WTC11 (cell line): ENCODE results near the gene PTPRN2. TPM values are rescaled to one million over a fixed set of nuclear protein-coding genes. Genes with fewer than 3 reads are reported as not detected.

Experiments used
- ATAC-seq: fragments of 200-7000 bp; cut with Tn5 transposase; 2 replicates; pipeline ENCODE4 v1.10.0; 2021; ENCODE audit warnings: mild to moderate bottlenecking, moderate library complexity
- CTCF ChIA-PET: fragments of 300-600 bp; sonication (Branson Sonifier 250); formaldehyde crosslinking; loops from one replicate; lab custom pipeline; 2021; ENCODE audit warnings: antibody characterized with exemption; lab: Charles Lee
- POLR2A ChIA-PET: fragments of 350-600 bp; sonication (Branson Sonifier 250); formaldehyde crosslinking; loops from one replicate; lab custom pipeline; 2021; ENCODE audit warnings: antibody characterized with exemption; lab: Charles Lee
- DNase-seq: peaks from one replicate; pipeline ENCODE4 v3.0.0; 2021; ENCODE audit warnings: low spot score
- H3K27ac Mint-ChIP-seq: 2 replicates; pipeline ENCODE4 v1.8.0; 2021; ENCODE audit warnings: mixed read lengths
- H3K27me3 Mint-ChIP-seq: 2 replicates; pipeline ENCODE4 v1.8.0; 2021; ENCODE audit warnings: low read depth, mild to moderate bottlenecking, moderate library complexity, mixed read lengths
- H3K36me3 Mint-ChIP-seq: 2 replicates; pipeline ENCODE4 v1.8.0; 2021; ENCODE audit warnings: mixed read lengths
- H3K4me1 Mint-ChIP-seq: 2 replicates; pipeline ENCODE4 v1.8.0; 2022; ENCODE audit warnings: mixed read lengths
- H3K4me3 Mint-ChIP-seq: 2 replicates; pipeline ENCODE4 v1.8.0; 2021; ENCODE audit warnings: mild to moderate bottlenecking, moderate library complexity, mixed read lengths
- H3K9me3 Mint-ChIP-seq: 2 replicates; pipeline ENCODE4 v1.8.0; 2021; ENCODE audit warnings: mixed read lengths
- CBFB ChIP-seq: sonication (generic); formaldehyde crosslinking; IDR thresholded peaks from 2 replicates; pipeline ENCODE4 v1.8.1; 2022; ENCODE audit warnings: mild to moderate bottlenecking, low read depth, missing genetic modification reagents
- CREB1 ChIP-seq: sonication (generic); formaldehyde crosslinking; IDR thresholded peaks from 2 replicates; pipeline ENCODE4 v1.8.0; 2023; ENCODE audit warnings: mild to moderate bottlenecking, missing genetic modification reagents
- E2F5 ChIP-seq: sonication (generic); formaldehyde crosslinking; IDR thresholded peaks from 2 replicates; pipeline ENCODE4 v1.8.1; 2022; ENCODE audit warnings: mild to moderate bottlenecking, moderate library complexity, missing genetic modification reagents
- GTF2I ChIP-seq: fragments of 250-450 bp; sonication (Bioruptor Pico); conservative IDR thresholded peaks from 2 replicates; pipeline ENCODE4 v1.4.0; 2021; ENCODE audit warnings: mild to moderate bottlenecking
- HMGXB4 ChIP-seq: sonication (generic); formaldehyde crosslinking; IDR thresholded peaks from 2 replicates; pipeline ENCODE4 v1.8.1; 2023; ENCODE audit warnings: mild to moderate bottlenecking, moderate library complexity, missing genetic modification reagents
- IRF1 ChIP-seq: sonication (generic); formaldehyde crosslinking; IDR thresholded peaks from 2 replicates; pipeline ENCODE4 v1.8.0; 2023; ENCODE audit warnings: missing genetic modification reagents
- JUN ChIP-seq: sonication (generic); formaldehyde crosslinking; IDR thresholded peaks from 2 replicates; pipeline ENCODE4 v1.8.0; 2023; ENCODE audit warnings: mild to moderate bottlenecking, missing genetic modification reagents
- NFE2L1 ChIP-seq: sonication (generic); formaldehyde crosslinking; IDR thresholded peaks from 2 replicates; pipeline ENCODE4 v1.8.1; 2023; ENCODE audit warnings: missing genetic modification reagents
- RELA ChIP-seq: sonication (generic); formaldehyde crosslinking; IDR thresholded peaks from 2 replicates; pipeline ENCODE4 v1.8.1; 2022; ENCODE audit warnings: missing genetic modification reagents, mild to moderate bottlenecking, borderline replicate concordance
- SMAD4 ChIP-seq: sonication (generic); formaldehyde crosslinking; IDR thresholded peaks from 2 replicates; pipeline ENCODE4 v1.8.0; 2022; ENCODE audit warnings: mild to moderate bottlenecking, missing genetic modification reagents
- SP1 ChIP-seq: sonication (generic); formaldehyde crosslinking; conservative IDR thresholded peaks from 2 replicates; pipeline ENCODE4 v1.8.1; 2022; ENCODE audit warnings: missing genetic modification reagents
- TEAD4 ChIP-seq: sonication (generic); formaldehyde crosslinking; IDR thresholded peaks from 2 replicates; pipeline ENCODE4 v1.8.0; 2022; ENCODE audit warnings: mild to moderate bottlenecking, missing genetic modification reagents
- ZBTB43 ChIP-seq: sonication (generic); formaldehyde crosslinking; IDR thresholded peaks from 2 replicates; pipeline ENCODE4 v1.8.1; 2023; ENCODE audit warnings: mild to moderate bottlenecking, missing genetic modification reagents
- ZMAT4 ChIP-seq: fragments of 250-450 bp; sonication (Bioruptor Pico); IDR thresholded peaks from 2 replicates; pipeline ENCODE4 v1.9.0; 2021; ENCODE audit warnings: mild to moderate bottlenecking
- ZNF121 ChIP-seq: sonication (generic); formaldehyde crosslinking; IDR thresholded peaks from 2 replicates; pipeline ENCODE4 v1.8.0; 2023; ENCODE audit warnings: missing genetic modification reagents
- ZNF396 ChIP-seq: fragments of 250-450 bp; sonication (Bioruptor Pico); IDR thresholded peaks from 2 replicates; pipeline ENCODE4 v1.8.0; 2021; ENCODE audit warnings: mild to moderate bottlenecking, moderate library complexity, borderline replicate concordance
- ZNF532 ChIP-seq: fragments of 250-450 bp; sonication (Bioruptor Pico); IDR thresholded peaks from 2 replicates; pipeline ENCODE4 v1.9.0; 2021; ENCODE audit warnings: mild to moderate bottlenecking, borderline replicate concordance
- ZSCAN18 ChIP-seq: fragments of 250-450 bp; sonication (Bioruptor Pico); IDR thresholded peaks from 2 replicates; pipeline ENCODE4 v2.1.2; 2022; ENCODE audit warnings: mild to moderate bottlenecking, moderate library complexity
- total RNA-seq: library from RNA; stranded (reverse); gene quantifications from 3 replicates; pipeline ENCODE4 v1.2.3, GENCODE V29; 2021

The PTPRN2 gene
- total RNA-seq, 1 experiment from 2014 or later, result 4.7 TPM

GRCh38 chr7:157602156-157602555 lies 985.5 kb downstream of the PTPRN2 start (continued):
- TF ChIP-seq CBFB (CRISPR knock-in tag), result no peak
- no peak for TF ChIP-seq ZMAT4
- no peak for TF ChIP-seq RELA (CRISPR knock-in tag)
- TF ChIP-seq JUN, result no peak
- no peak for TF ChIP-seq CREB1
- TF ChIP-seq ZSCAN18 (CRISPR knock-in tag), result no peak

GRCh38 chr7:157601530-157601929 lies 986.1 kb downstream of the PTPRN2 start:
- ATAC-seq, result no peak
- CTCF ChIA-PET, result interaction anchor here (1.7 kb wide), 1 partner anchor 127 kb away, joined by 4 read pairs; no protein-coding TSS in a partner anchor
- Mint-ChIP-seq H3K27ac (no peak overlapping the region), H3K36me3 (peaks cover 6% of the 10 kb centered on the region), H3K9me3 (peaks cover 14% of the 10 kb centered on the region), H3K4me3 (no peak overlapping the region), H3K27me3 (peaks cover 97% of the 10 kb centered on the region), H3K4me1 (no peaks in the 10 kb centered on the region)
- POLR2A ChIA-PET, result no interaction called here
- DNase-seq, result peak; percentile 3
- TF ChIP-seq ZNF532 (no peak), ZBTB43 (CRISPR knock-in tag) (no peak), E2F5 (CRISPR knock-in tag) (no peak), TEAD4 (no peak), CREB1 (no peak), NFE2L1 (CRISPR knock-in tag) (no peak), ZNF121 (CRISPR knock-in tag) (no peak), SP1 (no peak), HMGXB4 (CRISPR knock-in tag) (no peak), SMAD4 (CRISPR knock-in tag) (no peak), ZNF396 (CRISPR knock-in tag) (no peak), IRF1 (CRISPR knock-in tag) (no peak), GTF2I (CRISPR knock-in tag) (no peak)
